ENCODE data around the gene GJA4.
"Not testable (repeated sequence)": the region's sequence is repeated elsewhere in the genome, so short reads cannot be mapped to it uniquely, and the experiment has no call there.

The GJA4 gene

GRCh38 chr1:34768856-34769255 is 23.9 kb upstream of the GJA4 start:
- Histone ChIP-seq H3K27me3 (ENCODE audit: control insufficient read depth in 2 of 2, insufficient read depth in 2 of 2, low read length in 2 of 2) (no peaks in the 10 kb centered on the region), H3K4me1 (ENCODE audit: control insufficient read depth in 2 of 2, insufficient read depth in 2 of 2, low read length in 2 of 2) (no peaks in the 10 kb centered on the region), H3K9ac (ENCODE audit: low read depth in 1 of 2, low read length in 2 of 2) (no peak overlapping the region), H3K4me3 (ENCODE audit: low read length in 2 of 2) (no peak overlapping the region), H3K36me3 (ENCODE audit: control insufficient read depth in 2 of 2, insufficient read depth in 2 of 2, low read length in 2 of 2) (no peaks in the 10 kb centered on the region), H3K27ac (ENCODE audit: low read depth in 2 of 2, low read length in 2 of 2) (no peak overlapping the region), H3K9me3 (ENCODE audit: control insufficient read depth in 2 of 2, low read length in 2 of 2) (no peaks in the 10 kb centered on the region)

- H3K9ac ChIP-seq (ENCODE audit: low read depth in 1 of 2, low read length in 2 of 2), result no peak overlapping the region
- no peak overlapping the region for H3K4me3 ChIP-seq (ENCODE audit: low read length in 2 of 2)
- H3K9me3 ChIP-seq (ENCODE audit: control insufficient read depth in 2 of 2, low read length in 2 of 2), result no peaks in the 10 kb centered on the region
- no peaks in the 10 kb centered on the region for H3K36me3 ChIP-seq (ENCODE audit: control insufficient read depth in 2 of 2, insufficient read depth in 2 of 2, low read length in 2 of 2)
- H3K4me1 ChIP-seq (ENCODE audit: control insufficient read depth in 2 of 2, insufficient read depth in 2 of 2, low read length in 2 of 2), result no peaks in the 10 kb centered on the region
- H3K27me3 ChIP-seq (ENCODE audit: control insufficient read depth in 2 of 2, insufficient read depth in 2 of 2, low read length in 2 of 2), result no peaks in the 10 kb centered on the region
- no peak overlapping the region for H3K27ac ChIP-seq (ENCODE audit: low read depth in 2 of 2, low read length in 2 of 2)
Measured at GRCh38 chr1:34770891-34771504, 21.8 kb upstream of the GJA4 start.

GRCh38 chr1:34771573-34772371 is 21.0 kb upstream of the GJA4 start:
- Histone ChIP-seq H3K36me3 (ENCODE audit: control insufficient read depth in 2 of 2, insufficient read depth in 2 of 2, low read length in 2 of 2) (no peaks in the 10 kb centered on the region), H3K27me3 (ENCODE audit: control insufficient read depth in 2 of 2, insufficient read depth in 2 of 2, low read length in 2 of 2) (no peaks in the 10 kb centered on the region), H3K4me1 (ENCODE audit: control insufficient read depth in 2 of 2, insufficient read depth in 2 of 2, low read length in 2 of 2) (no peaks in the 10 kb centered on the region), H3K9ac (ENCODE audit: low read depth in 1 of 2, low read length in 2 of 2) (no peak overlapping the region), H3K9me3 (ENCODE audit: control insufficient read depth in 2 of 2, low read length in 2 of 2) (no peaks in the 10 kb centered on the region), H3K4me3 (ENCODE audit: low read length in 2 of 2) (no peak overlapping the region), H3K27ac (ENCODE audit: low read depth in 2 of 2, low read length in 2 of 2) (no peak overlapping the region)

DNA sequence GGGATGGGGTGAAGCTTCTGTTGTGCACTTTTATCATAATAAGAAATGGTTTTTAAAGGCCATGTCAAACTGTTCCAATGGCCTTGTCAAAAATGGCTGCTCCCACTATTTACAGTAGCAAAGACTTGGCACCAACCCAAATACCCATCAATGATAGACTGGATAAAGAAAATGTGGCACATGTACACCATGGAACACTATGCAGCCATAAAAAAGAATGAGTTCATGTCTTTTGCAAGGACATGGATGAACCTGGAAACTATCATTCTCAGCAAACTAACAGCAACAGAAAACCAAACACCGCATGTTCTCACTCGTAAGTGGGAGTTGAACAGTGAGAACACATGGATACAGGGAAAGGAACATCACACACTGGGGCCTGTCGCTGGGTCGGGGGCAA is 19.7 kb upstream of the GJA4 start:
- H3K36me3 ChIP-seq (ENCODE audit: control insufficient read depth in 2 of 2, insufficient read depth in 2 of 2, low read length in 2 of 2); H3K4me1 ChIP-seq (ENCODE audit: control insufficient read depth in 2 of 2, insufficient read depth in 2 of 2, low read length in 2 of 2); H3K9ac ChIP-seq (ENCODE audit: low read depth in 1 of 2, low read length in 2 of 2); H3K9me3 ChIP-seq (ENCODE audit: control insufficient read depth in 2 of 2, low read length in 2 of 2); H3K27ac ChIP-seq (ENCODE audit: low read depth in 2 of 2, low read length in 2 of 2); H3K4me3 ChIP-seq (ENCODE audit: low read length in 2 of 2); H3K27me3 ChIP-seq (ENCODE audit: control insufficient read depth in 2 of 2, insufficient read depth in 2 of 2, low read length in 2 of 2): not testable (repeated sequence)

- H3K36me3 ChIP-seq (ENCODE audit: control insufficient read depth in 2 of 2, insufficient read depth in 2 of 2, low read length in 2 of 2), result no peaks in the 10 kb centered on the region
- peaks cover 0 to 5% of the 10 kb centered on the region in 2 donors for H3K27me3 ChIP-seq (ENCODE audit: control insufficient read depth in 2 of 2, insufficient read depth in 2 of 2, low read length in 2 of 2)
- no peak overlapping the region for H3K9ac ChIP-seq (ENCODE audit: low read depth in 1 of 2, low read length in 2 of 2)
- H3K4me1 ChIP-seq (ENCODE audit: control insufficient read depth in 2 of 2, insufficient read depth in 2 of 2, low read length in 2 of 2), result no peaks in the 10 kb centered on the region
- no peak overlapping the region for H3K4me3 ChIP-seq (ENCODE audit: low read length in 2 of 2)
- H3K9me3 ChIP-seq (ENCODE audit: control insufficient read depth in 2 of 2, low read length in 2 of 2), result no peaks in the 10 kb centered on the region
- no peak overlapping the region for H3K27ac ChIP-seq (ENCODE audit: low read depth in 2 of 2, low read length in 2 of 2)
Measured at GRCh38 chr1:34774957-34775356, 17.8 kb upstream of the GJA4 start.

DNA sequence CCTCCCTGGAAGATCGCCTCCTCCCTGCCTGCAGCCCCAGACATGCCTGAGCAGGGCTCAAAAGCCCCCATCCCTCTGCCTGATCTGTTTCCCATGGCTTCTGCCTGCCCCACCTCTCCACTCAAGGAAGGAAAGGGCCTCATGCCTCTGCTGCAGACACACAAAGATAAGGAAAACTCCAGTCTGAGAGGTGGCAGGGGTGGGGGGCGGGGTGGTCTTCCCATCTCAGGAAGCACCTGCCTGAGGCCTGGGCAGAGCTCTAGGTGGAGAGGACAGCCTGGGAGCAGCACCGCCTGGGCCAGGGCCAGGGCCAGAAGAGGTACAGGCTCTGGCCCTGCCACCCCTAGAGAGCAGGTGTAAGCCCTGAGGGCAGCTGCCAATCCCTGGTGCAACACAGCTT is 15.9 kb upstream of the GJA4 start:
- no peak overlapping the region for H3K4me3 ChIP-seq (ENCODE audit: low read length in 2 of 2)
- H3K36me3 ChIP-seq (ENCODE audit: control insufficient read depth in 2 of 2, insufficient read depth in 2 of 2, low read length in 2 of 2), result no peaks in the 10 kb centered on the region
- peaks cover 3 to 5% of the 10 kb centered on the region in 2 donors for H3K4me1 ChIP-seq (ENCODE audit: control insufficient read depth in 2 of 2, insufficient read depth in 2 of 2, low read length in 2 of 2)
- H3K9ac ChIP-seq (ENCODE audit: low read depth in 1 of 2, low read length in 2 of 2), result no peak overlapping the region
- H3K27me3 ChIP-seq (ENCODE audit: control insufficient read depth in 2 of 2, insufficient read depth in 2 of 2, low read length in 2 of 2), result peaks cover 5 to 7% of the 10 kb centered on the region in 2 donors
- no peaks in the 10 kb centered on the region for H3K9me3 ChIP-seq (ENCODE audit: control insufficient read depth in 2 of 2, low read length in 2 of 2)
- no peak overlapping the region for H3K27ac ChIP-seq (ENCODE audit: low read depth in 2 of 2, low read length in 2 of 2)

GRCh38 chr1:34777519-34778321 is 15.1 kb upstream of the GJA4 start:
- Histone ChIP-seq H3K4me1 (ENCODE audit: control insufficient read depth in 2 of 2, insufficient read depth in 2 of 2, low read length in 2 of 2) (peaks cover 7 to 8% of the 10 kb centered on the region in 2 donors), H3K27me3 (ENCODE audit: control insufficient read depth in 2 of 2, insufficient read depth in 2 of 2, low read length in 2 of 2) (peaks cover 10 to 15% of the 10 kb centered on the region in 2 donors), H3K36me3 (ENCODE audit: control insufficient read depth in 2 of 2, insufficient read depth in 2 of 2, low read length in 2 of 2) (no peaks in the 10 kb centered on the region), H3K4me3 (ENCODE audit: low read length in 2 of 2) (no peak overlapping the region), H3K9me3 (ENCODE audit: control insufficient read depth in 2 of 2, low read length in 2 of 2) (no peaks in the 10 kb centered on the region), H3K27ac (ENCODE audit: low read depth in 2 of 2, low read length in 2 of 2) (no peak overlapping the region), H3K9ac (ENCODE audit: low read depth in 1 of 2, low read length in 2 of 2) (no peak overlapping the region)

DNA sequence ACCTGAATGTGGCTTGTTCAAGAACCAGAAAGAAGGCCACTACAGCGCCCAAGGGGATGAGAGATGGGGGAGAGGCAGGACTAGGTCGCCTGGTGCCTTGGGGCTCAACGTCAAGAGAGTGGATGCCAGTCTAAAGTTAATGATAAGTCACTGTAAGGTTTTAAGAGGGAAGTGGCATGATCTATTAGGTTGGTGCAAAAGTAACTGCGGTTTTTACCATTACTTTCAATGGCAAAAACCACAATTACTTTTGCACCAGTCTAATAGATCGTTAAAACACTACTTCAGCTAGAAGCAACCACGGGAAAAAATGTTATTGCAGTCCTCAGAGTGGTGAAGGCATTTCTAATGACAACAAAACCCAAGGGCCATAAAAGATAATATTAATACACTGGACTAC is 14.4 kb upstream of the GJA4 start:
- Histone ChIP-seq H3K27me3 (ENCODE audit: control insufficient read depth in 2 of 2, insufficient read depth in 2 of 2, low read length in 2 of 2) (peaks cover 10 to 16% of the 10 kb centered on the region in 2 donors), H3K9ac (ENCODE audit: low read depth in 1 of 2, low read length in 2 of 2) (no peak overlapping the region), H3K9me3 (ENCODE audit: control insufficient read depth in 2 of 2, low read length in 2 of 2) (no peaks in the 10 kb centered on the region), H3K4me3 (ENCODE audit: low read length in 2 of 2) (no peak overlapping the region), H3K36me3 (ENCODE audit: control insufficient read depth in 2 of 2, insufficient read depth in 2 of 2, low read length in 2 of 2) (no peaks in the 10 kb centered on the region), H3K27ac (ENCODE audit: low read depth in 2 of 2, low read length in 2 of 2) (no peak overlapping the region), H3K4me1 (ENCODE audit: control insufficient read depth in 2 of 2, insufficient read depth in 2 of 2, low read length in 2 of 2) (peaks cover 8 to 14% of the 10 kb centered on the region in 2 donors)

DNA sequence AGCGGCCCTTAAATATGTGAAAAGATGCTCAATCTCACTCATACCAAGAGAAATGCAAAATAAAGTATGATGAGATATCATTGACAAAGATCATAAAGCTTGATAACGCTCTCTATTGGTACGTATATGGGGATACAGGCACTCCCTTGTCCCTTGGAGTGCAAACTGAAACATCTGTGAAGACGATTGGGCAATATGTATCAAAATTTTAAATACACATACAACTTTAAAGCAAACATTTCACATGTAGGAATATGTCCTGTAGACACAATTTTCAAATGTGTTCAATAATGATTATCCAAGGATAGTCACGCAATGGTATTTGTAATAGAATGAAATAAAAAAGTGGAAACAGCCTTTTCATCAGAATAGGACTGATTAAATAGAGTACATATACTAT is 13.8 kb upstream of the GJA4 start:
- H3K4me1 ChIP-seq (ENCODE audit: control insufficient read depth in 2 of 2, insufficient read depth in 2 of 2, low read length in 2 of 2), result peaks cover 14 to 19% of the 10 kb centered on the region in 2 donors
- no peak overlapping the region for H3K4me3 ChIP-seq (ENCODE audit: low read length in 2 of 2)
- no peaks in the 10 kb centered on the region for H3K9me3 ChIP-seq (ENCODE audit: control insufficient read depth in 2 of 2, low read length in 2 of 2)
- H3K27ac ChIP-seq (ENCODE audit: low read depth in 2 of 2, low read length in 2 of 2), result no peak overlapping the region
- no peaks in the 10 kb centered on the region for H3K36me3 ChIP-seq (ENCODE audit: control insufficient read depth in 2 of 2, insufficient read depth in 2 of 2, low read length in 2 of 2)
- peaks cover 10 to 18% of the 10 kb centered on the region in 2 donors for H3K27me3 ChIP-seq (ENCODE audit: control insufficient read depth in 2 of 2, insufficient read depth in 2 of 2, low read length in 2 of 2)
- H3K9ac ChIP-seq (ENCODE audit: low read depth in 1 of 2, low read length in 2 of 2), result no peak overlapping the region

DNA sequence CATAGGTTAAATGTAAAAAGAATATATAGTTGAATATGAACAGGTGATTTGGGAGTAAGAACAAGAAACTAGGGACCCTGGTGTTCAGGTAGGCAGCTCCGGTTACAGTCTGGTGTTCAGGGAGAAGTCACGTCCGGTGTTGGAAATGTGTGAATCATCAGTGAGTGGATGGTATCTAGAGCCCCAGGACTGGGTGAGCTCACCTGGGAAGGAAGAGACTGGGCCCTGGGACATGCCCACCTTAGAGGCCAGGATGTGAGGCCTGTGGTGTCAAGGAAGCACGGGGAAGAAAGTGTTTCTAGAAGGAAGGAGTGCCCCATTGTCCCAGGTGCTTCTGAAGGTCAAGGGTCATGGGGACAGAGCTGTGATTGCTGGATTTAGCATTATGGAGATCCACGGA is 13.3 kb upstream of the GJA4 start:
- H3K4me3 ChIP-seq (ENCODE audit: low read length in 2 of 2), result no peak overlapping the region
- peaks cover 1 to 2% of the 10 kb centered on the region in 2 donors for H3K36me3 ChIP-seq (ENCODE audit: control insufficient read depth in 2 of 2, insufficient read depth in 2 of 2, low read length in 2 of 2)
- H3K9me3 ChIP-seq (ENCODE audit: control insufficient read depth in 2 of 2, low read length in 2 of 2), result no peaks in the 10 kb centered on the region
- peaks cover 10 to 18% of the 10 kb centered on the region in 2 donors for H3K27me3 ChIP-seq (ENCODE audit: control insufficient read depth in 2 of 2, insufficient read depth in 2 of 2, low read length in 2 of 2)
- no peak overlapping the region for H3K27ac ChIP-seq (ENCODE audit: low read depth in 2 of 2, low read length in 2 of 2)
- H3K9ac ChIP-seq (ENCODE audit: low read depth in 1 of 2, low read length in 2 of 2), result no peak overlapping the region
- peaks cover 14 to 23% of the 10 kb centered on the region in 2 donors for H3K4me1 ChIP-seq (ENCODE audit: control insufficient read depth in 2 of 2, insufficient read depth in 2 of 2, low read length in 2 of 2)

Measured in mucosa of rectum (tissue), 2 donors.